GM21737 (cell line): ENCODE data around the gene GCNT2.
"Not testable (repeated sequence)": the region's sequence is repeated elsewhere in the genome, so short reads cannot be mapped to it uniquely, and the experiment has no call there.

Experiments
- ATAC-seq: cut with Tn5 transposase; IDR thresholded peaks from one replicate; pipeline ENCODE4 v1.9.1; 2021; ENCODE audit warnings: mild to moderate bottlenecking, moderate library complexity; ENCODE audit not compliant: unreplicated experiment

Gene GCNT2

DNA sequence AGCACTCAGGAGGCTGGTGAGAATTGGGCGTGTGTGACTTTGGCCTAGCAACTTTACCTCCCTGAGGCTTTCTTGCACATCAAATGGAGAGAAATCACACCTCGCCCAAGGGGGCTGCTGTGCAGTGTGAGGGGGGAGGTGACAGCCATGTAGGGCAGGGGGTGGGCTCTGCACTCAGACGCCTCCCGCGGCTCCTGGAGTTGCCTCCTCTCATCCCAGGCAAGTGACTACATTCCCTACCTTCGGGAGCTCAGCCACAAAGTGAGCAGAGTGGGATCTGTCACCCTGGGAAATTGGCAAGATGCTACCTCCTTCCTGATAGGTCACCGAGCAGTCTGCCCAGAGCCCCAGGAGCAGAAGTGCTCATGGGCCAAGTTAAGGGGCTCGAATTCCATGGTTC, 56.0 kb downstream of the GCNT2 start:
- ATAC-seq, result no peak

DNA sequence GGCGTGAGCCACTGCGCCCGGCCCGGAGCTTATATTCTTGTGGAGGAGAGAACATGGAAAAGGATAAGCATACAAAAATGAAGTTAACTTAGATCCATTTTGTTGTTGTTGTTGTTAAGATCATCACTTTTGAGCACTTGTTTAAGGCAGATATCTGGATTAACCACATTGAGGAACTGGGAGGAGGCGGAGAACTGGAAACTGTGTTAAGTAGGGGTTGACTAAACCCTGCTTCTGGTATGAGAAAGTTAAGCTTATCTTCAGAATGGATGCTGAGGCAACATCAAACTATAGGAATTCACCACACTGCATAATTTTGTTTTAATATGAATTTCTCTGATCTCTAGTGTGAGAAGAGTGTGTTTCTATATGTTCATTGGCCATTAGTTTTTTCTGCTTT, 57.6 kb downstream of the GCNT2 start:
- ATAC-seq, result no peak

DNA sequence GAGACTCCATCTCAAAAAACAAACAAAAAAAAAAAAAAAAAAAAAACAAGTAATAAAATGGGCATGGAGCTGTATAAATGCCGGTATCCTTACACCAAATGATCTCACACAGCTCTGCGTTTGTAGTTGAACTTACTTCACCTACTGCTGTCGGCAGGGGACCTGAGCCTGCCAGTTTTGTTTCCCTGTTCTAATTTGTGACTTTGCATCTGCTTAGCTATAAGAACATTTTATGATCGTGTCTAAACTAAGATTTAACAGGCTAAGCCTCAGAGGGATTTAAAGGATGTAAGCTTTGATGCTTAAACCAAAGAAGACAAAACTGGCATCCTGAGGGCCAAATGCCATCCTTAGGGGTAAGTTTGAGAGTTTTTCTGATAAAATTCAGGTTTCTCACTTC, 58.7 kb downstream of the GCNT2 start:
- ATAC-seq, result no peak

DNA sequence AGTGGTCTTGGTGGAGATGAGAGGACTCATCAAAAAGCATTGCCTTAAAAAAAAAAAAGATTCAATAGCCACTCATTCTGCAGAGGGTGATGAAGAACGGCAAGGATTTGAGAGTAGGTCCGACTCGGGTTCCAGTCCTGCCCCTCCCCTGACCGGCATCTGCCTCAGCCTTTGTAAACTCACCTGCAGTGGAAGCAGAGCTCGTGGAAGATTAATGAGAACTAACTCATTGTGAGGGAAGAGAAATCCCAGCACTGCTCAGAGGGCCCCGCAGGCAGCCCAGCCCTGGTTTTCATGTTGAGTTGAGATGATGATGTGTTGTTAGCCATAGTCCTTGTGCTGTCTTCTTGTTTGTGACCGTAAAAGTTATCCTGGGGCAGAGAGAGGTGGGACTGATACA, 59.4 kb downstream of the GCNT2 start:
- no peak for ATAC-seq

DNA sequence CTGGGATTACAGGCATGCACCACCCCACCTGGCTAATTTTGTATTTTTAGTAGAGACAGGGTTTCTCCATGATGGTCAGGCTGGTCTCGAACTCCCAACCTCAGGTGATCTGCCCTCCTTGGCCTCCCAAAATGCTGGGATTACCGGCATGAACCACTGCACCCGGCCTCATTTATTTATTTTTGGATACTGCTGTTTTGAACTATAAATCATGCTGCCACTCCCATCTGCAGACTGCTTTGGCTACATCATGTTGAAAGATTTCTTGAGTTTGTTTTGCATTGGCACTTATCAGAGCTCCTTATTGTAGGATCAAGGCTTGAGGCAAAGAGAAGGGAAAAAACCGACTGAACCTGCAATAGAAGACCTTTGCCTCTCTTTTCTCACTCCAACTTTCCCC, 60.3 kb downstream of the GCNT2 start:
- ATAC-seq, result not testable (repeated sequence)

DNA sequence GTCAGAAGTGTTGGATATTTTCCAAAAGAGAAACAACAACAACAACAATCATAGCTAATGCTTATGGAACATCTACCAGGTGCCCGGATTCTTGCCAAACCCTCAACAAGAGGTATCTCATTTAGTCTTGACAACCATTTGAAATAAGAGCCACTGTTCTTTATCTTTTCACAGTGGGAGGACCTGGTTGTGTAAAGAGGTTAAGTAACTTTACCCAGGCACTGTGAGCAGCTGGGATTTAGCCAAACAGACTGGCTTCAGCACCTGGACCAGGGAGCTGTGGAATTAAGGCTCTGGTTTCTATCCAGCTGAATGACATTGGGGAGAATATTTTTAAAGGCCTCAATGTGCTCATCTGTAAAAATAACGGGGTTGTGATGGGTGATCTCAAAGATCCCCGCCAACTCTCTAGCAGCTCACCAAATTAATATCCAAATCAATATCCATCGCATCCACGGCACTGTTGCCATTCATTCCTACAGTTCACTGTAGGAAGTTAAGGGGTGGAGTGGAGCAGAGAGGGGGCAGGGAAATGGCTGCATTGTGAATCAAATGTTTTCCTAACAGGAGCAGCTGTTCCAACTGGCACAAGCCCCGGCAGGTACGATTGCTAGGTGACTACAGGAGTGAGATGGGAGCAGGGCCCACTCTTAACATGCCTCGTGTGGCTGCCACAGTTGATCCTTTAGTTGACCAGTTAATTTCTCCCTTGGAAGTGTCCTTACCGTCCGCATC, 61.8 kb downstream of the GCNT2 start:
- ATAC-seq, result no peak

DNA sequence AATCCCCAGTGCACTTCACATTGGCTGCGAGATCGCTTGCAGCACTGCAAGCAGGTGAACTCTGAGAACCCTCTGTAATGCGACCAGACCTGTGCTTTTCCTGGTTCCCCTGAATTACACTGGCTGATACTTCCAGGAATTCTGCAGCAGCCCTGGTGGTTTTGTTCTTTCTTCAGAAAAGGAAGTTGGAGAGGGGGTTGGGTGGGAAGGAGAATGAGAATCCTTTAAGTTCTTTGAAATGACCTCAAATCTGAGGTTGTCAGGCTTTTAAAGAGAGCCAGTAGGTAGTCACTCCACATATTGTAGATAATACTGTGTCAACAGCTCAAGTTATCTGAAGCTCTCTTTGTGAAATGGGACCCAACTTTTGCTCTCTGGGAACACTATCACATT, 62.4 kb downstream of the GCNT2 start:
- no peak for ATAC-seq

DNA sequence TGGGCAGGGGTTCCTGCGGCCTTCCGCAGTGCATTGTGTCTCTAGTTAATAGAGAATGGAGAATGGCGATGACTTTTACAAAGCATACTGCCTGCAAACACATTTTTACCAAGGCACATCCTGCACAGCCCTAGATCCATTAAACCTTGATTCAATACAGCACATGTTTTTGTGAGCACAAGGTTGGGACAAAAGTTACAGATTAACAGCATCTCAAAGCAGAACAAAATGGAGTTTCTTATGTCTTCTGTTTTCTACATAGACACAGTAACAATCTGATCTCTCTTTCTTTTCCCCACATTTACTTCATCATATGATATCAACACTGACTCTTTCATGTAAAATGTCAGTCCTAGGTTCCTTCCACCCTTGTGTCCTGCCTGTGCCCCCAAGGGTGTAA, 63.5 kb downstream of the GCNT2 start:
- ATAC-seq, result no peak

DNA sequence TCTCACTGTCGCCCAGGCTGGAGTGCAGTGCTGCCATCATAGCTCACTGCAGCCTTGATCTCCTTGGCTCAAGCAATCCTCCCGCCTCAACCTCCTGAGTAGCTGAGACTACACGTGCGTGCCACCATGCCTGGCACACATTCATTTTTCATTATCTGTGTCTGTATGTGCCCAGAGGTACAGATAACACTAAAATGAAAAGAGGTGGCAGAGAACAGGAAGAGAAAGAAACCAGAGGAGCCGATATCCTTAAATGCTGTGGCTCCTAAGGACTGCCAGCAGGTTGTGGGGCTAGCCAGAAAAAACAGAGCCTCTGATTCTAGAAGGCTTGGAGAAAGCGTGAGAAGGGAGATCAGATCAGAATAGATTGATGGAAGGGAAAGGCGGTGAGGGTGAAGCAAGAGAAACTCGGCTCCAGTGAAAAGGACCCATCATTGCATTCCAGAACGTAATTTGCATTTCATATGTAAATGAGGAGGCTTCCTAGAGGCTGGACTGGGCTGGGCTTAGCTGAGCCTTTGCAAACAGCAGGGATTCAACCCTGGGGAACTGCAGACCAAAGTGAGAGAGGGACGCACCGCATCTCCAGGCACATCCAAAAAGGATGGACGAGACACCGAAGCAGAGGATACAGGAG, 64.2 kb downstream of the GCNT2 start:
- ATAC-seq, result no peak

DNA sequence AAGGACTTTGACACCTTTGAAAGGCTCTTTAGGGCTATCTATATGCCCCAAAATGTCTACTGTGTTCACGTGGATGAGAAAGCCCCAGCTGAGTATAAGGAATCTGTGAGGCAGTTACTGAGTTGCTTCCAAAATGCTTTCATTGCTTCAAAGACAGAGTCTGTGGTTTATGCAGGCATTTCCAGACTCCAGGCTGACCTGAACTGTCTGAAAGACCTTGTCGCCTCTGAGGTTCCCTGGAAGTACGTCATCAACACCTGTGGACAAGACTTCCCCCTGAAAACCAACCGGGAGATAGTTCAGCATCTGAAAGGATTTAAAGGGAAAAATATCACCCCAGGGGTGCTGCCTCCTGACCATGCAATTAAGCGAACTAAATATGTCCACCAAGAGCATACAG, 65.2 kb downstream of the GCNT2 start:
- no peak for ATAC-seq

DNA sequence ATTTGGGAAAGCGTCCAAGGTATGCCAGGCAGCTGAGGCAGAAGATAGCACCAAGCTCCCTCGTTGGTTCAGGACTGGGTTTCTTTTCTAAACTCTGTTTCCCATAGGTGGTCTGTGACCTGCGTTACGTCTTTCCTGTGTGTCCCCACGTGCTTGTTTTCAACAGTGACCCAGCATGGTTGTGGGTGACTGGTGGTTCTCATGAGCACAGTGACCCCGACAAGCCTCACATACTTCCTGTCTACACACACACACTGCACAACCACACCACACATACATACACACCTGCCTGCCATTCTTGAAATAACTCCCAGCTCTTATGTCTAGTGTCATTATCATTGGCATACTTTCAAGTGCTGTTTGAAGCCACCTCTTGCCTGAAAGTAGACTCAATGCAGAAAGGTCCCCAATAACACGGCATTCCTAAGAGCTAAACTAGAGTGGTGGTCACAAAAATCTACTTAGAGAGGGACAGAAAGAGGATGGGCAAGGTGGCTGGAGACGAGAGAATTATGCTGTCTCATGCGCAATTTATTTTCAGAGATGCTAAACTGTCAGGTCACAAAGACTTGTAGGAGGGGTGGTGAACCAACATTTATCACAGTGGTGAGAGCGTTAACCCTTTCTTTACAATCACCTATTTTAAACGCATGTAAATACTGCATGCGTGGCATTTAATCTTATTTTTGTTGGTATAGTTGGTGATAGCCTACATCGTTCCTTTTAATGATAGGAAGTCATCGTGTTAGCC, 66.7 kb downstream of the GCNT2 start:
- ATAC-seq, result no peak

DNA sequence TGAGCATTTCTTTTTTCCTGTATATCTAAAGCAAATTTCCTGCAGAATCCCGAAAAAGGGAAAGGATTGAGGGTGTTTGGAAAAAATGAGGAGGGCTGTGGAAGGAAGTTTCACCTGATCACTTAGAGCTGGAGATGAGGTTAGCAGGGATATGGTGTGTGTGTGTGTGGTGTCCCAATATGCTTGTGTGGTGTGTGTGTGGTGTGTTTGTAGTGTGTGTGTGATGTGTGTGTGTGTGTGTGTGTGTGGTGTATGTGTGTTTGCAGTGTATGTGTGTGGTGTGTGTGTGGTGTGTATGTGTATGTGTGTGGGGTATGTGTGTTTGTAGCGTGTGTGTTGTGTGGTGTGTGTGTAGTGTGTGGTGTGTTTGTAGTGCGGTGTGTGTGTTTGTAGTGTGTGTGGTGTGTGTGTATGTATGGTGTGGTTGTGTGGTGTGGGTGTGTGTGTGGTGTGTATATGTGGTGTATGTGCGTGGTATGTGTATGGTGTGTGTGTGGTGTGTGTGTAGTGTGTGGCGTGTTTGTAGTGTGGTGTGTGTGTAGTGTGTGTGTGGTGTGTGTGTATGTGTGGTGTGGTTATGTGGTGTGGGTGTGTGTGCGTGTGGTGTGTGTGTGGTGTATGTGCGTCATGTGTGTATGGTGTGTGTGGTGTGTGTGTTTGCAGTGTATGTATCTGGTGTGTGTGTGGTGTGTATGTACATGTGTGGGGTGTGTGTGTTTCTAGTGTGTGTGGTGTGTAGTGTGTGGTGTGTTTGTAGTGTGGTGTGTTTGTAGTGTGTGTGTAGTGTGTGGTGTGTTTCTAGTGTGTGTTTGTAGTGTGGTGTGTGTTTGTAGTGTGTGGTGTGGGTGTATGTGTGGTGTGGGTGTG, 67.6 kb downstream of the GCNT2 start:
- ATAC-seq, result no peak

DNA sequence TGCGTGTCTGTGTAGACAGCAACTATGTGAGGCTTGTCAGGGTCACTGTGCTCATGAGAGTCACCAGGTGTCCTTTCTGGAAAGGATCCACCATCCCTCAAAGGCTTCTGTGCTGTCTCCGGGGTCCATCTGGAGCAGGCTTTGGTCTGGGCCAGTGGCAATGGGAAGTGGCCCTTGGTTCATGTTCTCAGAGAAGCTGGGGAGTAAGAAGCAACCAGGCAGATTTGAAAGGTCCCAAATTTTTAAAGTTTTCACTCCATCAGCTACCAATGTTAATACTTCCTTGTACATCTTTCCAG, 68.2 kb downstream of the GCNT2 start:
- ATAC-seq, result no peak

DNA sequence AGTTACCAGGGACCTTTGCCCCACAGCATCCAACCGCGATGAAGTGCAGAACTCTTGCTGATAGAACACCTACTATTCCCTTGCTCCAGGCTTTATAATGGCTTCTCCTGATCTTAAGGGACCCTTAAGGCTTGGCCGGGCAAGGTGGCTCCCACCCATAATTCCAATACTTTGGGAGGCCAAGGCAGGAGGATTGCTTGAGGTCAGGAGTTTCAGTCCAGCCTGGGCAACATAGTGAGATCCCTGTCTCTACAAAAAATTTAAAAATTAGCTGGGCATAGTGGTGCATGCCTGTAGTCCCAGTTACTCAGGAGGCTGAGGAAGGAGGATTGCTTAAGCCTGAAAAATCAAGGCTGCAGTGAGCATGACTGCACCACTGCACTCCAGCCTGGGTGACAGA, 68.8 kb downstream of the GCNT2 start:
- ATAC-seq, result no peak

DNA sequence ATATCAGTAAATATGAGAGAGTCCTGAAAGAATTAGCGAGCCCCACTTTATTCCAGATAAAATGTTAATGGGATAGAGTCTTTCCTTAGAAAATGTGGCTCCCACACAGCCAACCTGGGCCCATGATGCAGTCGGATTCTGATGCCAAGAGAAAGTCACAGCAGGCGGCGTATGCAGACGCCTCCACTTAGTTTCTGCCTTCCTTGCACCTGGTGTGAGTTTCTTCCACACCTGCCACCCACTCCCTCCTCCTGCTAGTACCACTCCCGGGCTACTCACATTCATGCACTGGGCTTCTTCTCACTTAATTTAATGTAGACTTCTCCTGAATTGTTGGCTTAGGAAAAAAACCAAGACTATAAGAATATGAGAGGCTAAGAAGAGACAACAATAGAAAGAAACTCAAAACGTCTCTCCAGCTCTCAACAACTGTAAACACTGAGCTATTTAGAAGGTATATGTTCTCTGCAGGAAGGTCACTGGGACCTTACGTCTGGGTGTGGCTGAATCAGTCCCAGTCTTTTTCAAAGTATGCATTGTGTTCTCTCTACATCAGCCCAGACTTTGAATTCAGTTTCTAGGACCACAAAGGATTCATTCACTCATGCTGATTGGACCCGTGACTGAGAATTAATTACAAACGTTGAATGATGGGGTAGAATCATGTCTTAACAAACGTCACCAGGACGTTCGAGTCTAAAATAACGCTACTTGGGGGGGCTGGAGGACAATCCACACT, 70.4 kb downstream of the GCNT2 start:
- ATAC-seq, result no peak

DNA sequence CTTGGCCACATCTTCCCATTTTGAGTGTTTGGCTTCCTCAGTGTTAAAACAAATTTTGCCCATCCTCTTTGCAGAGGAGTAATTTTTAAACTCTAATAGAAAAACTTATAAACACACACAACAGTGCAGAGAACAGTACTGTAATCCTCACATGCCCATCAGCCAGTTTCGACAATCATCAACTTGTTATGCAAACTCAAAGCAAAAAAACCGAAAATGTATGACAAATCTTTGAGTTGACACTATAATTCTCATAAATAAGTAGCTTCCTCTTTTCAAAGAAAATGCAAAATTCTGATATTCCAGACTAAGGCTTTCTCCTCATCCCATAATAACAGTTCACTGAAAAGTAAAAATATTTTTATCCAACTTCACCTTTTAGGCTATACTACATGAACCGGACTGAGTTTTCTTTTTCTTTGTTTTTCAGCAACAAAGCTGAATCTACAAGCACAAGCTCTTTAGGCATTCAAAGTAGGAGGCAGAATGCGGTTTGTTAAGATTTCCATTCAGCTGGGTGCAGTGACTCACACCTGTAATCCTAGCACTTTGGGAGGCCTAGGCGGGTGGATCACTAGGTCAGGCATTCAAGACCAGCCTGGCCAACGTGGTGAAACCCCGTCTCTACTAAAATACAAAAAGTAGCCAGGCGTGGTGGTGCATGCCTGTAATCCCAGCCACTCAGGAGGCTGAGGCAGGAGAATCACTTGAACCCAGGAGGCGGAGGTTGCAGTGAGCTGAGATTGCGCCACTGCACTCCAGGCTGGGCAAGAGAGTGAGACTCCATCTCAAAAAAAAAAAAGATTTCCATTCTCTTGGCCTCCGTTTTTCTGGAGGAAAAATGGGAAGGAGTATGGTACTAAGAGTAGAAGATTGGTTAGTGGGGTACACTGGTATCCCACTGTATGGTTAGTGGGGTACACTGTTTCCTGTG, 74.8 kb downstream of the GCNT2 start:
- no peak for ATAC-seq

DNA sequence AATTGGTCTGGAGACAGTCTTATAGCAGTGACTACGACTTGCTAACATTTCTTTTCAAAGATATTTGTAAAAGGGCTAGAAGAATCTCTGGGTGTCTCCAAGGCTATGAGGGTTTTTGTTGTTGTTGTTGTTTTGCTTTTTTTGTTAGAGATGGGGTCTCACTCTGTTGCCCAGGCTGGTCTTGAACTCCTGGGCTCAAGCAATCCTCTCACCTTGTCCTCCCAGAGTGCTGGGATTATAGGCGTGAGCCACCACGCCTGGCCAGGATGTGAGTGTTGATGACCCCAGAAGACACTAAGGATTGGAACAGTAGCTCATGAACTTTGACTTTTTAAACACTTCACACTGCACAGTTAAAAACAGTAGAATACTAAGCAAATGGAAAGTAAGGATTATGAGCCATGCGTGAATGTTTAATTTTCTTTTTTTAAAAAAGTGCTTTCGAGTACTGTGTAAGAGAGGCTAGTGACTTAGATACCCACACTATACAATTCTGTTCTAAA, 76.4 kb downstream of the GCNT2 start:
- no peak for ATAC-seq

DNA sequence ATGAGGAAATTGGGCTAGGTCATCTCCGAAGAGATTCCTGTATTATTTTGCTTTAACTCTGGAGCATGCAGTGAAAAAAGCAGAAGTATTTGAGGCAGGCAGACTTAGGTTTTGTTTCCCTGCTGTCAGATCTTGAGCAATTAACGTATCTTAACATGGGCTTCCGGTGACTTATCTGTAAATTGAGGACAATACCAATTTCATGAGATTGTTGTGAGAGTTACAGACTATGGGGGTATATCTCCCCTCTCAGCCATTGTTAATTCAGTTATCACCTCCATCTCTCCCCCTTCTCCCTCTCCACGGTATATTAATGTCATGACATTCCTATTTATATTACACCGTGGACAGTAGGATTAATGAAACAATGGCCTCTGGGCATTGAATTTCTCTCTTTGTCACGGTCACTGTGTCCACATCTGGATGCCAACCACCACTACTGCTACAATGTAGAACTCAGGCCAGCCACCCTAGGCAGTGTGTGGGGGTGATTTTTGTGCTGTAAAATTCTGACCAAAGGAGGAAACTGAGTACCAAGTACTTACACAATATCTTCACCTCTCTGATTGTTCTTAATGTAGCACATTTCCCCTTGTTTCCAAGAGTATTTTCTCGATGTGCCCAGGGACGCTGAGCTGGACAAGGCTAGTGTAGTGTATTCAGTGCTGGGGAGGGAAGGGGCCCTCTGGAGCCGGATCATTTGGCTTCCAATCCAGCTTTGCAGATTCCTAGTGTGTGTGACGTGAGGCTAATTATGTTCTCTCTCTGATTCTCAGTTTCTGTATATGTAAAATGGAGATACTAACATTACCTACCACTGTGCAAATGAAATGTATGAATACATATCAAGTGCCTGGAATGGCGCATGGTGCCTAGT, 77.2 kb downstream of the GCNT2 start:
- no peak for ATAC-seq

DNA sequence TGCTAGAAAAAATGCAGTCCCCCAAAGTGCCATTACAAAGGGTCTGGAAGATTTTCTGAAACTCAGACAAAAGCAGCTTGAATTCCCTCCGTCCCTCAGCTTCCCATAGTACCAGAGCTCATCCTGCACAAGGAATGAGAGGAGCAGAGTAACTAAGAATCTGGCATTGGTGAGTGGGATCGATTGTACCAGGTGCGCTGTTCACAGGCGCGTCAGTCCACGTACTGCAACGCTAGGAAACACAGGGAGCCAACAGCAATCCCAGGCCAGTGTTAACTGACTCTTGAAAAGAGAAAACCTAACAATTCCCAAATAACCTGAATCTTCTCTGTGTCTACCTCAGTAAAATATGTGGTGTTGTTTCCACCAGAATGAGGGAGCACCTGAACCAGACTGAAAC, 77.9 kb downstream of the GCNT2 start:
- ATAC-seq, result no peak
